CD4-positive, alpha-beta T cell treated with Interleukin-10 for 1 hour (primary cell): ENCODE results near the gene RELB.
"Not testable (repeated sequence)": the region's sequence is repeated elsewhere in the genome, so short reads cannot be mapped to it uniquely, and the experiment has no call there.

Experiments used
- DNase-seq: peaks from one replicate; pipeline ENCODE4 v3.0.0-alpha.2; 2020

The RELB gene

GRCh38 chr19:44987148-44987675, 14.1 kb upstream of the RELB start:
- no peak for DNase-seq

- no peak for DNase-seq
These were observed 13.0 kb upstream of the RELB start for GRCh38 chr19:44988273-44988672.

- DNase-seq: peak; percentile 71
These were observed 12.2 kb upstream of the RELB start for GRCh38 chr19:44988896-44989556.

GRCh38 chr19:44990459-44990858, 10.8 kb upstream of the RELB start:
- no peak for DNase-seq

- no peak for DNase-seq
These were observed 10.3 kb upstream of the RELB start for GRCh38 chr19:44990966-44991365.

- no peak for DNase-seq
These were observed 8.7 kb upstream of the RELB start for GRCh38 chr19:44992336-44993163.

GRCh38 chr19:44993526-44993925, 7.7 kb upstream of the RELB start:
- DNase-seq: no peak

GRCh38 chr19:44993926-44994537, 7.2 kb upstream of the RELB start:
- no peak for DNase-seq

GRCh38 chr19:44998025-44998424, 3.2 kb upstream of the RELB start:
- no peak for DNase-seq

GRCh38 chr19:44999131-44999925, 1.9 kb upstream of the RELB start:
- not testable (repeated sequence) for DNase-seq

GRCh38 chr19:45000665-45001064, 599 bp upstream of the RELB start:
- not testable (repeated sequence) for DNase-seq

GRCh38 chr19:45003485-45003884, 2.2 kb downstream of the RELB start:
- DNase-seq: no peak

GRCh38 chr19:45005787-45006186, 4.5 kb downstream of the RELB start:
- DNase-seq: no peak

- no peak for DNase-seq
These were observed 7.3 kb downstream of the RELB start for GRCh38 chr19:45008552-45008951.

GRCh38 chr19:45009625-45010255, 8.5 kb downstream of the RELB start:
- no peak for DNase-seq

GRCh38 chr19:45010306-45010705, 9.0 kb downstream of the RELB start:
- no peak for DNase-seq

- DNase-seq: no peak
These were observed 10.7 kb downstream of the RELB start for GRCh38 chr19:45011959-45012358.

- peak; percentile 91 for DNase-seq
These were observed 15.4 kb downstream of the RELB start for GRCh38 chr19:45016388-45017314.

GRCh38 chr19:45019187-45019586, 17.9 kb downstream of the RELB start:
- no peak for DNase-seq

GRCh38 chr19:45020071-45020470, 18.8 kb downstream of the RELB start:
- no peak for DNase-seq

- no peak for DNase-seq
These were observed 20.7 kb downstream of the RELB start for GRCh38 chr19:45021971-45022370.
